ENCODE data around the gene FSTL4.

The FSTL4 gene

GRCh38 chr5:133340002-133340755, 272.2 kb downstream of the FSTL4 start:
- DNase-seq (ENCODE audit: low spot score): no peak

GRCh38 chr5:133338504-133339355, 273.6 kb downstream of the FSTL4 start:
- DNase-seq (ENCODE audit: low spot score): no peak

GRCh38 chr5:133337795-133338445, 274.4 kb downstream of the FSTL4 start:
- no peak for DNase-seq (ENCODE audit: low spot score)

DNA sequence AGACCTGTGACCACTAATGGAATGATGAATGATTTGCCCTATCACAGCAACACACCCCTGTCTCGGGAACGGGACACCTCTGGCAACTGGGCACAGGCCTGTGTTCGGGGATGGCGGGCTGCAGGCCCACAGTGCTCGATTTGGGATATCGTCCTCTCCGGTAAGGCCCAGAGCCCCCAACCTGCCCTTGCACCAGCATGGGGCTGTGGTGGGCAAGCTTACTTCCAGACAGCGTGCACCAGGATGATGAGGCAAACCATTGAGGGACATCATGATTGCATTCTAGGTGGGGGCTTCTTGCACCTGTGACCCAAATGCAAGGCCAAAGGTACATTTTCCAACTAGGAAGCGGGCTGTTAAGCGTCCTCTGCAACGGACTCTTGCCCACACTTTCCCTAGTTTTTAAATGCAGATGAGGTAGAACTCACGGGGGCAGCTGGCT, 275.4 kb downstream of the FSTL4 start:
- no peak for DNase-seq (ENCODE audit: low spot score)

GRCh38 chr5:133336121-133336968, 276.0 kb downstream of the FSTL4 start:
- DNase-seq (ENCODE audit: low spot score): no peak

DNA sequence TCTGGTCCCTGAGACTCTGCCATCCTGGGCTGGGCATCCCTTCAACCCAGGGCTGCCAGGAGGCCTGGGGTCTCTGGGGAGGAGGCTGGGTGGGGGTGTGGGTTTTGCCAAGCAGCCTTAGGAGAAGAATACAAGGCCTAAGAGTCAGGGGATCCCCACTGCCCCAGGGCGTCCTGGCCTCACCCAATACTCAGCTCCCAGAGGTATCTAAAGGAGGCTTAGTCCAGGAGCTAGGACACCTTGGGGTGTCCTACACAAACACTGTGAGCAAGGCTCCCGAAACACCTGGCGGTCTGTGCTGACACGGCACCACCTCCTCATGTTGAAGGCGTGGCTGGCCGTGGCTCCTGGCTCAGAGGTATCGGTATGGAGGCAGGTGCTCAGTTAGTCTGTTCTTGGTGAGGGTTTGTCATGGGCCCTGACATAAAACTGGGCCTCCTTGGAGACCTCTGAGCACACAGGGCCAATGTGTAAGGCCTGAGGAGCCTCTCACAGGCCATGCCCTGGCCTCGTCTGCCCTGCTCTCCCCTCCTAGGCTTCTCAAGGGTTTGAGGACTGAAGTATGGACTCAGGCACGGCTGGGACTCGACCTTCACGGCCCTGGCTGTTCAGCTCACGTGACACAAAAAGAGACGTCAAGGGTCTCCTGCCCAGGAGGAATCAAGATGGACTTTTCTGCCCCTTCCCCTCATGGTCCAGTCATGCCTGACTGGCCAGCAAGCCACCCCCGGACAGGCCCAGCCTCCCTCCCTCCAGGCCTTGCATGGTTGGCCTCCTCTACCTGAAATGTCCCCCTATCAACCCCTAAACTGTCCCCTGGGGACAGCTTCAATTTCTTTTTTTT, 277.3 kb downstream of the FSTL4 start:
- no peak for DNase-seq (ENCODE audit: low spot score)

DNA sequence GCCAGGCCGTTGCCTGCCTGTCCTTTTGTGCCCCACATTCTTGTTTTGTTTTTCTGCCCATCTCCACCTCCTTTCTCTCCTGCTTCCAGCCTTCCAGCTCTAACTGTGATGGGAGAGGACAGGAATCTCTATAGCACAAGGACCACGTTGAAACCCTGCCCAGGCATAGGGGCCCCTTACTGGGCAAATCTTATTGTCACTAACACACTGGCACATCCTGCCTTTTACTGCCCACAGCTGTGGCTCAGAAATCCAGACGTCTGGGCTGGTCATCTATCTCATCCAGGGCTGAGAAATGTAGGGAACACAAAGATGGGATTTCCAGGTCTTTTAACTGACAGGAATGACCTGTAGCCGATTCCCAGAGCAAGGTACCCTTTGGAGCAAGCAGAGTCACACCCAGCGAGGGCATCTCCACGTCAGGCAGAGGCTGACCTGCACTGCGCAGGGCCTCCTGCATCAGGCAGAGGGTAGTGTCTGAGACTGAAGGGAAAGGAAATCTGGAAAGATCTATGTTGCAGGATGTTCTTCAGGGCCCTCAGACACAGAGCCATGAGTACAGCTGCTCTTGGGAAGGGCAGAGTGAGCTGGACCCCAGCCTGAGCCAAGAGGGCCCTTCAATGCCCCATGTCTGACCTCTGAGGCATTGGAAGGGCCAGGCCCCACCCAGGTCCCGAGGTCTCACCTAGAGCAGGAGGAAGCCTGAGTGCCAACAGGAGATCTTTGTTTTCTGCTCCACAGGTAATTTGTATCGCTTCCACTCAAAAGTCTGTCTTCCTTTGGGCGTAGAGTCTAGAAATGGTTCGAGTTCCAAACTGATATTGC, 278.8 kb downstream of the FSTL4 start:
- DNase-seq (ENCODE audit: low spot score): no peak

GRCh38 chr5:133332439-133333024, 279.8 kb downstream of the FSTL4 start:
- DNase-seq (ENCODE audit: low spot score): no peak

DNA sequence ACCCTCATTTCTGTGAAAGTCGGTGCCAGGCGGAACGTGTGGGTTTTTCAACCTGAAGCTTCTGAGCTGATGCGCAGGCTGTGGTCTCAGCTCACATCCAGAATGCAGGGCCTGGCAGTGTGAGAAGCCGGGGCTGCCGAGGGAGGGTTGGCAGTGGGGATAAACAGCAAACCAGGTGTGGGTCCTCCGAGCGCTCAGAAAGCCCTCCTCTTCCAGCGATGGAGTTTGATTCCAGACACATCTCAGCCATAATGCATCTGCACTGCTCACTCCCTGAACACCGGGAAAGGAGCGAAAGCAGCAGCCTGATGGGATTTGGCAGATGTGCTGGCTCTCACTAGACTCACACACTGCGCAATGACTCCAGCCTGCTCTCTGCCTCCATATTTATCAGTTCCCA, 280.4 kb downstream of the FSTL4 start:
- no peak for DNase-seq (ENCODE audit: low spot score)

GRCh38 chr5:133330956-133331355, 281.4 kb downstream of the FSTL4 start:
- no peak for DNase-seq (ENCODE audit: low spot score)

DNA sequence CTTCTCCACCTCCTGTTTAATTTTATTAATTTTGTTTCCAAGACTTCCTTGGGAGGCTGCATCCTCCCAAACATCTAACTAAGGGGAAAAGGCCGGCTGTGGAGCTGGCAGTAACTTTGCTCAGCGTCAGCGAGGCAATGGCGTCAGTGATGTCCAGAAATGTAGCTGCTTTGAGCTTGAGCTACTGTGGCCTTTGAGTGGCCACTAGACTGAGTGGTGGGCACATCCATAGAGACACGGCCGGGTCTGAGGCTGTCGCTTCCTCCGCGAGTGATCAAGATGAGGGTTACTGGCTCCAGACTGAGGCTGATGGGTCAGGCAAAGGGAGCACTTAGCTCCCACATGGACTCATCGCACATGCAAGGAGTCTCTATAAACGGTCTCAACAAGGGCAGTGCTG, 283.5 kb downstream of the FSTL4 start:
- no peak for DNase-seq (ENCODE audit: low spot score)

DNA sequence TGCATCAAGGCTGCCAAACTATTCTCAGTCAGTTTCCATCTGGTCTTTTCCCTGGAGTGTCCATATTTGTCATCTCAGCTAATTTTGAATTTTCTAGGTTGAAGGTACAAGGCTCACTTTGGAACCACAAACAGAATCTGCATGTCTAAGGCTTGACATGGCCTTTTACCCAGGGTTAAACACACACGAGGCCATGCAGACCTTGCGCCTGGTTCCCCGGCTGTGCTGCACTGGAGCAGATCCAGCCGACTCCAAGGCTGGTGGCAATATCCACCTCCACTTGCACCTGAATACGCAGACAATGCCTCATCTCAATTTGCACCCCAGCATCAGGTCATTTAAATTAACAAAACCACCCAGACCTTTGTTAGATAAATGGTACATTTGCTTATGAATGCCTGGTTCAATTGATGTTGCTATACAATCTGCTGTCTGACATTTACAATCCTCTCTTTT, 284.4 kb downstream of the FSTL4 start:
- no peak for DNase-seq (ENCODE audit: low spot score)

DNA sequence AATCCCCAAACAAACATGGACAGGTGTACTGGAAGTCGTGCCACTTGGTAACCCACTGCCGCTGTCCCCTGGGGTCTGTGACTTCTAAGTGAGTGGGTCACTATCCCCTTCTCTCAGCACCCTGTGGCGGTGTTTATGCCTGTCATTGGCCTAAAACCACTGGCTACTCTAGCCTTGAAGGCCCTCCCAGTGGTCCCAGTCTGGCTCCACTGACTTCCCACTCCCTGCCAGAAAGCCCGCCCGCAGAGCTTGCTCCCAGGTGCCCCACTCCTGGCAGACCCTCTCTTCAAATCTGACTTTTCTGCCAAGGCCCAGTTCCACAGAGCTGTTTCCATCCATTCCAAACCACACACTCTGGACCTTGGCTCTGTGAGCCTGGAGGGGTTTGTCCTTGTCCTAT, 286.0 kb downstream of the FSTL4 start:
- DNase-seq (ENCODE audit: low spot score): no peak

DNA sequence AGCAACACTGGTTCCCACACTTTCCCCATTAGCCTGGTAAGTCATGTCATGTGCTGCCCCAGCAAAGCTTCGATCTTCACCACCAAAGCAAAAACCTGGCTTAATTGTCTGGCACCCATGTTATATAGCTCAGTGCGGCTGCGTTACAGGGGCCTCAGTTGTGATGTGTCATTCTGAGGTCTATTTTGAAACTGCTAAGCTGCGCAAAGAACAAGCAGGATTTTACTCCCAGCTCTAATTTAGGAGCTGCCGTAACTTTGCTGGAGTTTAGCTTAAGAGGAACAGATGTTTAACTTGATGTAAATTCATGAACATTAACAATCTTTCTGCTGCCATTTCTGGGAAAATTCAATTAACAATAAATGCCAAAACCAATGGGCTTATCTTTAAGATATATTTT, 286.5 kb downstream of the FSTL4 start:
- no peak for DNase-seq (ENCODE audit: low spot score)

DNA sequence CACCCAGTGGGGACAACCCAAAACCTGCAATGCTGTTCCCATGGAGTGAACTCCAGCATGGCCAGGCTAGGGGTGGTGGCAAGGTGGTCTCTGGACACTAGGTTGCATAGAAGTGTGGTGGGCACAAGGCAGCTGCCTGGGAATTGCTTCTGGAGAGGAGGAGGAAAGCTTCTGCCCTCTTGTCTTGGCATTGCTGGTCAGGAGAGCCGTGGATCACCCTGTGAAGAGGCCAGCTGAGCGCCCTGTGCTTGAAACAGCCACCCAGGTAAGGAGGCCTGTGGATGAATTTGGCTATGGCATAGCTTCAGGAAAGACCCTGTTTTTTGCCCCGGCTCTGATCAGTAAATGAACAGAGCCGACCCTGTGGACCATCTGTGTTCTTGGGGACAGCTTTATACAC, 287.4 kb downstream of the FSTL4 start:
- no peak for DNase-seq (ENCODE audit: low spot score)

- no peak for DNase-seq (ENCODE audit: low spot score)
Measured at GRCh38 chr5:133323494-133324457, 288.6 kb downstream of the FSTL4 start.

DNA sequence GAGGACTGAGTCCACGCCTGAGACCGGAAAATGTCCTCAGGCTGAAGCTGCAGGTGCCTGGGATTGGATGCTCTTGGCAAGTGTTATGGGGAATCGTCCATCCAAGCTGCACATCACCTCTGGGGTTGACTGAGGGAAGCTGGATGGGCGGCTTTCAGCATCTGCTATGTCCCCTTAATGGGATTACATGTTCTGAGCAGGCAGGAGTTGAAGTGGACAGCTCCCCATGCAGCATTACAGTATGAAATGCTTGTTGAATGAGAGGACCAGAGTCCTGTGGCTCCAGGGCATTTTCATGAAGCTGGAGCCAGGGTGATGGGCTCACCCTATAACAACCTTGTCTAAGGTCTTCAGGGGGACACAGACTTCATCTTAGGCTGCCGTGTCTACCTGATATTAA, 289.6 kb downstream of the FSTL4 start:
- no peak for DNase-seq (ENCODE audit: low spot score)

GRCh38 chr5:133321833-133322420, 290.4 kb downstream of the FSTL4 start:
- DNase-seq (ENCODE audit: low spot score): no peak

Data from hematopoietic multipotent progenitor cell treated with erythropoietin and hydrocortisone succinate and interleukin-3 and kit ligand, for 15 days (in vitro differentiated cells).